ENCODE data around the gene IRF9.

IRF9 gene

DNA sequence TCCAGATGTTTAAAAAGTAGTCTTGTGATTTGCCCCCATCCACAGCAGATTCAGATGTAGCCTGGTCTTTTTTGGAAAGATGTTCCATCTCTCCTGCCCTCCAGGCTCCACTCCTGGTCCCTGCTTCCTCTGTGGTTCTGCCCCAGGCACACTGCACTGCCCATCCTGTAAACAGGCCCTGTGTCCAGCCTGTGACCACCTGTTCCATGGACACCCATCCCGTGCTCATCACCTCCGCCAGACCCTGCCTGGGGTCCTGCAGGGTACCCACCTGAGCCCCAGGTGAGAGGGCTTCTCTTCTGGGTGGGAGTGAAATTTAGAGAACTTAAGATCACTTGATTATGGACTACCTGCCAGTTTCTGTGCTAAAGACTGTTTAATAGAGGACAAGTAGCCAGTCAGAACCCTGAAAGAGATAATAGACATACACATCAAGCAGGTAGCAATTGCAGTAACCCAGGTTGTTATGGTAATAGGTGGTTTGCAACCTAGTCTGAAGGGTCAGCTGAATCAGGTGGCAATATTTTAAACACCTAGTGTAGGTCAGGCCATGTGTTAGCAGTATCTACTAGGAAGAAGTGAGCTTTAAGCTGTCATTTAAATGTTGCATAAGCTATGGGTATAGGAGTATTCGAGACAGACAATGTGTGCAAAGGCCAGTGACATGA lies 11.6 kb upstream of the IRF9 start:
- DNase-seq (ENCODE audit: low read depth) = no peak

- DNase-seq (ENCODE audit: low read depth) = no peak
Measured at GRCh38 chr14:24150061-24150460, 11.0 kb upstream of the IRF9 start.

GRCh38 chr14:24150567-24150966 lies 10.5 kb upstream of the IRF9 start:
- no peak for DNase-seq (ENCODE audit: low read depth)

DNA sequence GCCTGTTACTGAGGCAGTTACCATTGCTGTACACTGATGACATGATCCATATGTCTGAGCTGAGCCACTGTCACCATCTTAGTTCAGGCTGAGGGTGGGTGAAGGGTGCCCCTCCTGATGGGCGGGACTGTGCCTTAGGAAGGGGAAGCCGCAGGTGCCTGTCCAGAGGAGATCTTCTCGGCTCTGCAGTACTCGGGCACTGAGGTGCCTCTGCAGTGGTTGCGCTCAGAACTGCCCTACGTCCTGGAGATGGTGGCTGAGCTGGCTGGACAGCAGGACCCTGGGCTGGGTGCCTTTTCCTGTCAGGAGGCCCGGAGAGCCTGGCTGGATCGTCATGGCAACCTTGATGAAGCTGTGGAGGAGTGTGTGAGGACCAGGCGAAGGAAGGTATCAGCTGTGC lies 10.1 kb upstream of the IRF9 start:
- DNase-seq (ENCODE audit: low read depth) = no peak

GRCh38 chr14:24151404-24152080 lies 9.5 kb upstream of the IRF9 start:
- DNase-seq (ENCODE audit: low read depth) = no peak

DNA sequence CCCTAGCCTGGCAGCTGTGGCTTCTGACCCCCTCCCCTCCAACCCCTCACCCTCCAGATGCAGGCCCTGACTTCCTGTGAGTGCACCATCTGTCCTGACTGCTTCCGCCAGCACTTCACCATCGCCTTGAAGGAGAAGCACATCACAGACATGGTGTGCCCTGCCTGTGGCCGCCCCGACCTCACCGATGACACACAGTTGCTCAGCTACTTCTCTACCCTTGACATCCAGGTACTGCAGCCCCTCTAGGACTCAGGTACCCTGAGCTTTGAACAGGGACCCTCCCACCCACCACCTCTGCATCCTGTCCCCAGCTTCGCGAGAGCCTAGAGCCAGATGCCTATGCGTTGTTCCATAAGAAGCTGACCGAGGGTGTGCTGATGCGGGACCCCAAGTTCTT lies 6.0 kb upstream of the IRF9 start:
- no peak for DNase-seq (ENCODE audit: low read depth)

DNA sequence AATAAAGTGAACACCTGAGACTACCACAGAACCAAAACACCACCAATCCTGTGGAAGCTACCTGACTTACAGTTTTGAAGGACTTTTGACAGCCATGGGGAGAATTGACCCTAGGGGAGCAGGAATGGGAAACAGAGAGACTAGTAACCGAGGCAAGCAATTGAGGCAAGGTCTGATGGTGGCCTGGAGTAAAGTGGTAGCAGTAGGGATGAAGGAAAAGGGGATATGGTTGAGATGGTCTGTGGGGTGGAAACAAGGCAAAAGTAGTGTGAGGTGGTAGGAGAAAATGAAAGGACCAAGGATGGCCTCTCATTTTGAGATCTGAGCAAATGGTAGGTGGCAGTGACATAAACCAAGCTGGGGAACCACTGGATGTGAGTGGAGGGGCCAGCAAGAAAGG lies 4.2 kb upstream of the IRF9 start:
- DNase-seq (ENCODE audit: low read depth) = no peak

- DNase-seq (ENCODE audit: low read depth) = no peak
Measured at GRCh38 chr14:24157331-24157730, 3.7 kb upstream of the IRF9 start.

GRCh38 chr14:24159777-24160498 lies 1.1 kb upstream of the IRF9 start:
- DNase-seq (ENCODE audit: low read depth) = no peak

DNA sequence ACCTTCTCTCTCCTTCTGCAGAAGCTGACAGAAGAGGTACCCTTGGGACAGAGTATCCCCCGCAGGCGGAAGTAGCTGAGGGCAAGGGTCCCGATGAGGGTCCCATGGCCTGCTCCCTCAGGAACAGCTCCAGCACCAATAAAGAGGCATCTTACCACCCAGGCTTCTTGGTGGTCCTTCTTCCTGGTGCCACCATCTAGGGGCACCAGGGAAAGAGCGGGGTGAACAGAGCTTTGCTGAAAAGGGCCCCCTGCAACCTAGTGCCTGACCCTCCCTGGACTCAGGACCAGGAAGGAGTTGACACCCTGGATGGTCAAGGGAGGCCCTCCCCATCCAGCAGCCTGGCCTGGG lies 591 bp upstream of the IRF9 start:
- DNase-seq (ENCODE audit: low read depth) = no peak

GRCh38 chr14:24162093-24162492 lies 1.0 kb downstream of the IRF9 start:
- DNase-seq (ENCODE audit: low read depth) = no peak

DNA sequence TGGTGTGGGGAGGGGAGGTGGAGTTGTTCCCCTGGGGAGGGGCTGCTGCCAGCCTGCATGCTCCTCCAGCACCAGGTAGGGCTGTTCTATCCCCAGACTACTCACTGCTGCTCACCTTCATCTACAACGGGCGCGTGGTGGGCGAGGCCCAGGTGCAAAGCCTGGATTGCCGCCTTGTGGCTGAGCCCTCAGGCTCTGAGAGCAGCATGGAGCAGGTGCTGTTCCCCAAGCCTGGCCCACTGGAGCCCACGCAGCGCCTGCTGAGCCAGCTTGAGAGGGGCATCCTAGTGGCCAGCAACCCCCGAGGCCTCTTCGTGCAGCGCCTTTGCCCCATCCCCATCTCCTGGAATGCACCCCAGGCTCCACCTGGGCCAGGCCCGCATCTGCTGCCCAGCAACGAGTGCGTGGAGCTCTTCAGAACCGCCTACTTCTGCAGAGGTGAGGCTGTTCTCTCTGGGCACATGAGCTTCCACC lies 3.5 kb downstream of the IRF9 start:
- DNase-seq (ENCODE audit: low read depth) = no peak

DNA sequence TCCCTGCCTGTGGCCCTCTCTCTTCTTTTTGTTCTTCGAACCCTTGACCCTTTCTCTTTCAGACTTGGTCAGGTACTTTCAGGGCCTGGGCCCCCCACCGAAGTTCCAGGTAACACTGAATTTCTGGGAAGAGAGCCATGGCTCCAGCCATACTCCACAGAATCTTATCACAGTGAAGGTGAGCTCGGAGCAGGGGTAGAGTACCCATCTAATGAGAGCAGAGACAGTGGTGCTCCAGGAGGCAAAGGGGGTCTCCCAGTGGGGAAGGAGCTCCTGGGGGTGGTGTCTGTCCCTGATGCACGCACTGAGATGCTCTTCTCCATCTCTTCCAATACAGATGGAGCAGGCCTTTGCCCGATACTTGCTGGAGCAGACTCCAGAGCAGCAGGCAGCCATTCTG lies 4.7 kb downstream of the IRF9 start:
- no peak for DNase-seq (ENCODE audit: low read depth)

GRCh38 chr14:24167469-24168114 lies 6.5 kb downstream of the IRF9 start:
- no peak for DNase-seq (ENCODE audit: low read depth)

DNA sequence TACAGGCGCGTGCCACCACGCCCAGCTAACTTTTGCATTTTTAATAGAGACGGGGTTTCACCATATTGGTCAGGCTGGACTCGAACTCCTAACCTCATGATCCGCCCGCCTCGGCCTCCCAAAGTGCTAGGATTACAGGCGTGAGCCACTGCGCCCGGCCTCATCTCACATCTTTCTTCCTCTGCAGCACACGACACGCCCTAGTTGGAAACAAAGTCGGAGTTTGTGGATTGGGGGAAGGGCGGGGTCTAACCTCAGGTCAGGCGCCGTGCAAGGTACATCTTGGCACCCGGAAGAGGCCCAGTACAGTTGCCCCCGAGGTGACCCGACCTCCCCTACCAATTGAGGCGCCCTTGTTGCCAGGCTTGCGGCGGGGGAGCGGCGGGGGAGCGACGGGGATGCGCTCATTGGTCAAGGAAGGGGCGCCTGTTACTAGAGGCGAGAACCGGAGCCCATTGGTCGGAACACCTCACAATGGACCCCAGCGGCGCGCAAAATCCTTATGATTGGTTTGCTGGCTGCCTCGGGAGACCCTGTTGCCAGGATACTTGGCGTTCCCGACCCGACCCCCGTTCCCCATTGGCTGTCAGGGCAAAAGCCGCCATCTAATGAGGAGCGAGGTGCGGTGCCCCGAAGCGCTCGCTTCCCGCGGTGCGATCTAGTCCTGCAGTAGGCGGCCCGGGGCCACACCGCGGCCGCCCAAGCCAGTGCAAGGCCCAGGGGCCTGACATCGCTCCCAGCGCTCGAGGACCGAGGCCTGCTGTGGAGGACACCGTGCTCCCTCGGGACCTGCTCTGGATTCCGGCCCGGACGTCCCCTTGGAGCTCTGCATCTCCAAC lies 10.6 kb downstream of the IRF9 start, which contains the start of gene REC8:
REC8 (plus strand) TSS at position 659 of the 839 bp plus-strand sequence. CDS start 473 bp downstream, outside the sequence.
- DNase-seq (ENCODE audit: low read depth) = no peak

- DNase-seq (ENCODE audit: low read depth) = no peak
Measured at GRCh38 chr14:24172261-24172860, 11.3 kb downstream of the IRF9 start.

- DNase-seq (ENCODE audit: low read depth) = no peak
Measured at GRCh38 chr14:24172871-24173281, 11.8 kb downstream of the IRF9 start.

DNA sequence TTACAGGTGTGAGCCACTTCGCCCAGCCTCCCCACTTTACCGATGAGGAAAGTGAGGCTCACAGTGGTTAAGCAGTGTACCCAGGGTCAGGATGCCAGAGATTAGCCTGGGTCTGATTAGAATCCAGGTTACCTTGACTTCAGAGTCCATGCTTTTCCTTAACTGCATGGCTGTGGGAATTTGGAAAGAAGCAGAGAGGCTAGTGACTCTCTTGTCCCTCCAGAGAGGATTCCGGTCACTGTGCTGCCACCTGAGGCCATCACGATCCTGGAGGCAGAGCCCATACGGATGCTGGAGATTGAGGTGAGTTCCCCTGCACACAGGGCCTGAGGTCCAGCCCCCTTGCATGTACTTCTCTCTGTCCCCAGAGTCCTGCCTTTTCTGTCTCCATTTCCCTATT lies 15.5 kb downstream of the IRF9 start:
- DNase-seq (ENCODE audit: low read depth) = no peak

DNA sequence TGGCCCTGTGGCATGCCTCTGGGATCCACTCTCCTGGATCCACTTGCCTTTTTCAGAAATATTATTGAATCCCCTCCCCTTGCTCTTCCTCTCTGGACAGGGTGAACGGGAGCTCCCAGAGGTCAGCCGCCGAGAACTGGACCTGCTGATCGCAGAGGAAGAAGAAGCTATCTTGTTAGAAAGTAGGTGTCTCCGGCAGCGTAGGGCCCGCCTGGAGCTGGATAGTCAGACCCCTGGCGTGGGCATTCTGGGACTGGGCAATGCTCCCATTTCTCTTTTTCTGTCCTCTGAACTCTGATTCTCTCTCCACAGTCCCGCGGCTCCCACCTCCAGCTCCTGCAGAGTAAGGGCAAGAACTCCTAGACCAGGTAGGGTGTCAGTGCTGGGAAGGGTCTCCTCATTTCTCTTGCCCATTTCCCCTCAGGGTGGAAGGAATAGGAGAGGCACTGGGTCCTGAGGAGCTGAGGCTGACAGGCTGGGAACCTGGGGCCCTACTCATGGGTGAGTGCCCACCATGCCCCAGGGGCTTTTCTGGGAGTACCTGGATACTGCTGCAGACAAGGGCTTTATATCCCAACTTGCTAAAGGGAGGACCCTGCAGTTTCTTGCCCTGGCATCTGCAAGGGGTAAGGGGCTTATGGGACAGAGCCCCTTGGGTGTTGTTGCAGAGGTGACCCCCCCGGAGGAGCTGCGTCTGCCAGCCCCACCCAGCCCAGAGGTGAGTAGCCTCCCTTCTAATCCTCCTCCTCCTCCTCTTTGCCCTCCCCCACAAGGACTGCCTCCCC lies 16.2 kb downstream of the IRF9 start:
- no peak for DNase-seq (ENCODE audit: low read depth)

DNA sequence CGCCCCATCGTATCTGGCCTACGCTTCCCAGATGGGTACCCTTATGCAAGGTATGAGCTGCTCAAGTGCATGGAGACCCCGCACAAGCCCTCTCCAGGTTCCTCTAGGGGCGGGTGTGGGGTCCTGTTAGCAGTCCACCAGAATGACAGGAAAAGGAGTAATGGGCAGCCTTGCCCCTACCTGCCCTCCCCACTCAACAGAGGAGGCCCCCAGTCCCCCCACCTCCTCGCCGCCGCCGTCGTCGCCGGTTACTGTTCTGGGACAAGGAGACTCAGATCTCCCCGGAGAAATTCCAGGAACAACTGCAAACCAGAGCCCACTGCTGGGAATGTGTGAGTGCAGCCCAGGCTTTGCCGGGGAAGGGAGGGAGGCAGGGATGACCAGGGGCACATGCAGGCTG lies 16.8 kb downstream of the IRF9 start:
- no peak for DNase-seq (ENCODE audit: low read depth)

All from HS-5 (cell line).